Transverse colon (tissue), 4 donors: ENCODE measurements around the gene PRDM11. TPM values are rescaled to one million over a fixed set of nuclear protein-coding genes. Genes with fewer than 3 reads are reported as not detected.
A peak's percentile ranks its signal among the peaks of the same experiment; 100 is the strongest.

Experiments
- DNase-seq: peaks from one replicate; pipeline ENCODE4 v3.0.0-alpha.2; 2019
- H3K27ac ChIP-seq, 4 donors: fragments of 200-600 bp; sonication (generic); 2 replicates each; pipeline ENCODE4 v1.5.1; 2016 to 2018; ENCODE audit warnings: inconsistent platforms in 4 of 4
- H3K27me3 ChIP-seq: fragments of 200-600 bp; sonication (generic); 2 replicates; pipeline ENCODE4 v1.5.1; 2017; ENCODE audit warnings: inconsistent platforms
- H3K36me3 ChIP-seq, 4 donors: fragments of 200-600 bp; sonication (generic); 2 replicates each; pipeline ENCODE4 v1.5.1; 2017 to 2019; ENCODE audit warnings: inconsistent platforms in 4 of 4
- H3K4me1 ChIP-seq, 4 donors: fragments of 200-600 bp; sonication (generic); 2 replicates each; pipeline ENCODE4 v1.5.1; 2017 to 2020; ENCODE audit warnings: inconsistent platforms in 4 of 4
- H3K4me3 ChIP-seq, 4 donors: fragments of 200-600 bp; sonication (generic); 1 replicate in 1 of 4; 2 replicates in 3 of 4; pipeline versions ENCODE4 v1.5.1 to v1.6.1; 2017 to 2019; ENCODE audit warnings: inconsistent platforms in 4 of 4
- H3K9me3 ChIP-seq, 2 donors: fragments of 200-600 bp; sonication (generic); 2 replicates each; pipeline ENCODE4 v1.5.1; 2017 to 2019; ENCODE audit warnings: inconsistent platforms in 2 of 2
- EP300 ChIP-seq: sonication (generic); formaldehyde crosslinking; IDR thresholded peaks from one replicate; pipeline ENCODE4 v1.6.1; 2017; ENCODE audit warnings: antibody characterized with exemption, low read depth
- POLR2A ChIP-seq: fragments of 450-650 bp; IDR thresholded peaks from one replicate; pipeline ENCODE4 v1.6.1; 2016; ENCODE audit warnings: antibody characterized with exemption, mild to moderate bottlenecking, moderate library complexity
- POLR2AphosphoS5 ChIP-seq, 3 donors: sonication (generic); formaldehyde crosslinking; IDR thresholded peaks; one replicate each; pipeline ENCODE4 v1.6.1; 2016; ENCODE audit warnings: antibody characterized with exemption in 3 of 3
- WGBS, 2 donors: methylation state at CpG; one replicate each; pipeline ENCODE4 v1.1.5; 2018; ENCODE audit warnings: low coverage in 1 of 2; 5-methylcytosine and 5-hydroxymethylcytosine counted together
- in situ Hi-C, 4 donors: fragments of 200-750 bp; cut with MboI; loops; one replicate each; pipeline versions ENCODE4 v1.15.0 to v1.15.1; 2017; ENCODE audit warnings: low sequenced_read_pairs in 3 of 4, low pct_ligation_motif_present in 1 of 4, low pct_unique_long_range_greater_than_20kb in 1 of 4
- intact Hi-C: fragments of 100-400 bp; cut with DNase I; formaldehyde crosslinking; loops from one replicate; pipeline ENCODE4 v1.15.1; 2023; ENCODE audit warnings: low total_unique reads
- total RNA-seq, 4 donors: library from RNA; depleted of rRNA; stranded (reverse); fragments of >200 nt; gene quantifications; one replicate each; pipeline ENCODE4 v1.1.0, GENCODE V29; 2016
- TF ChIP-seq, protein P1 (sequence below), 5 experiments: fragments of 200-600 bp in 3 of 5; fragments of 450-650 bp in 2 of 5; sonication (generic) in 3 of 5; IDR thresholded peaks; 1 replicate in 2 of 5; 2 replicates in 3 of 5; pipeline ENCODE4 v1.5.1; 2016 to 2017; ENCODE audit warnings: antibody characterized with exemption in 5 of 5, inconsistent platforms in 3 of 5, mild to moderate bottlenecking in 2 of 5, moderate library complexity in 1 of 5

The PRDM11 gene
- total RNA-seq, 4 donors from 2014 or later = 5.0 to 11.2 (median 7.9) TPM

- in situ Hi-C loops = no loop called here
- WGBS, 2 donors = 90 to 100% methylated on average over 1 to 6 of the region's 6 CpGs
- H3K36me3 ChIP-seq = no peaks in the 10 kb centered on the region
Measured at GRCh38 chr11:45156201-45156600, 9.8 kb downstream of the PRDM11 start.

GRCh38 chr11:45156741-45157140 lies 10.3 kb downstream of the PRDM11 start:
- H3K36me3 ChIP-seq = no peaks in the 10 kb centered on the region
- no peaks in the 10 kb centered on the region for H3K27me3 ChIP-seq
- H3K9me3 ChIP-seq = no peaks in the 10 kb centered on the region
- intact Hi-C loops = no loop called here
- H3K4me1 ChIP-seq = peaks cover 15 to 35% (median 26%) of the 10 kb centered on the region in 4 donors
- DNase-seq = no peak
- no peak overlapping the region for H3K27ac ChIP-seq
- H3K4me3 ChIP-seq = no peak overlapping the region
- in situ Hi-C loops = no loop called here
- WGBS, 2 donors = 76% methylated on average over 7 to 9 of the region's 9 CpGs
- TF ChIP-seq, protein P1, sequence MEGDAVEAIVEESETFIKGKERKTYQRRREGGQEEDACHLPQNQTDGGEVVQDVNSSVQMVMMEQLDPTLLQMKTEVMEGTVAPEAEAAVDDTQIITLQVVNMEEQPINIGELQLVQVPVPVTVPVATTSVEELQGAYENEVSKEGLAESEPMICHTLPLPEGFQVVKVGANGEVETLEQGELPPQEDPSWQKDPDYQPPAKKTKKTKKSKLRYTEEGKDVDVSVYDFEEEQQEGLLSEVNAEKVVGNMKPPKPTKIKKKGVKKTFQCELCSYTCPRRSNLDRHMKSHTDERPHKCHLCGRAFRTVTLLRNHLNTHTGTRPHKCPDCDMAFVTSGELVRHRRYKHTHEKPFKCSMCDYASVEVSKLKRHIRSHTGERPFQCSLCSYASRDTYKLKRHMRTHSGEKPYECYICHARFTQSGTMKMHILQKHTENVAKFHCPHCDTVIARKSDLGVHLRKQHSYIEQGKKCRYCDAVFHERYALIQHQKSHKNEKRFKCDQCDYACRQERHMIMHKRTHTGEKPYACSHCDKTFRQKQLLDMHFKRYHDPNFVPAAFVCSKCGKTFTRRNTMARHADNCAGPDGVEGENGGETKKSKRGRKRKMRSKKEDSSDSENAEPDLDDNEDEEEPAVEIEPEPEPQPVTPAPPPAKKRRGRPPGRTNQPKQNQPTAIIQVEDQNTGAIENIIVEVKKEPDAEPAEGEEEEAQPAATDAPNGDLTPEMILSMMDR (IDR thresholded peaks at IDR 0.05) = no peak
- TF ChIP-seq POLR2A (no peak), POLR2AphosphoS5 (IDR thresholded peaks at IDR 0.05) (no peak), EP300 (no peak)

More at GRCh38 chr11:45156201-45156600, 9.8 kb downstream of the PRDM11 start:
- no peak for TF ChIP-seq POLR2A
- TF ChIP-seq EP300 = no peak
- TF ChIP-seq, protein P1 (IDR thresholded peaks at IDR 0.05) = no peak
- TF ChIP-seq POLR2AphosphoS5 (IDR thresholded peaks at IDR 0.05) = no peak
- Histone ChIP-seq H3K27me3 (no peaks in the 10 kb centered on the region), H3K9me3 (no peaks in the 10 kb centered on the region), H3K4me3 (no peak overlapping the region), H3K4me1 (peaks cover 15 to 35% (median 24%) of the 10 kb centered on the region in 4 donors), H3K27ac (no peak overlapping the region)
- DNase-seq = no peak
- intact Hi-C loops = no loop called here

DNA sequence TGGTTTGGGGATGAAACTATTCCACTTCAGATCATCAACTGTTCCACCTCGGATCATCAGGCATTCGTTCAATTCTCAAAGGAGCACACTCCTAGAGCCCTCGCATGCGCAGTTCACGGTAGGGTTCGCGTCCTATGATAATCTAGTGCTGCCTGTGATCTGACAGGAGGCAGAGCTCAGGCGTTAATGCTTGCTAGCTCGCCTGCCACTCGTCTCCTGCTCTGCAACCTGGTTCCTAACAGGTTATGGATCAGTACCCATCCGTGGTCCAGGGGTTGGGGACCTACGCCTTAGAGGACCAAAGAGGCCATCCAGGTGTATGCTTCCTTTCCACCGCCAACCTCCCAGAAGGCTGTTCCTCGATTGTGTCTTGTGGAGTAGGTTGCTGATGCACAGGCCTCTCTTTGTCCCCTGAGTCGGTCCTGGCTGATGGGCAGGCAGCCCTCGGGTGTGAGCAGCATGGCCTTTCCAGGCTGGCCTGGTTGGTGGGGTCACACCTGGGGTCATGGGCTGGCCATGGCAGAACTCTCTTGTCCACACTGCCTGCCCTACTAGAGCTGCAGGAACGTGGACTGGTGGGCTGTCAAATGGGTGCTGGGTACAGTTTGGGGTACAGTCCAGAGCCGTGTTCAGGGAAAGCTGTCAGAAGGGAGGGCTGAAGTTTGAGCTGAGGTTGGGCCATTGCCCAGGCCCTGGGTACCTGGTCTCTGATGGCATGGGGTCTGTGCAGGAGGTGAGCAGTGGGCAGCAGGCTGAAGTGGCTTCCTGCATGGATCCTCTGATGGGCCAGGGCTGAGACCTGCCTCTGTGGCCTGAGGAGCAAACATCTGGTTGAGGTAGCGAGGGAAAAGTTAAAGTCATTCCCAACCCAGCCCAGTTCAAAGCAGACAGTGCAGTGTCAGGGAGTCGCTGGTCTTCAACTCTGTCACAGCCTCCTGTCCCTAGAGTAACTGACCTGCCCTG lies 11.1 kb downstream of the PRDM11 start:
- intact Hi-C loops = no loop called here
- Histone ChIP-seq H3K27me3 (no peaks in the 10 kb centered on the region), H3K4me1 (peaks cover 15 to 35% (median 28%) of the 10 kb centered on the region in 4 donors), H3K27ac (peak overlapping the region; percentile 29 to 79 (median 61)), H3K4me3 (no peak overlapping the region), H3K9me3 (no peaks in the 10 kb centered on the region), H3K36me3 (no peaks in the 10 kb centered on the region)
- DNase-seq = no peak
- 60 to 83% methylated on average over 1 to 20 of the region's 20 CpGs for WGBS, 2 donors
- in situ Hi-C loops = no loop called here
- TF ChIP-seq, protein P1 (IDR thresholded peaks at IDR 0.05) = no peak
- TF ChIP-seq EP300 (no peak), POLR2AphosphoS5 (IDR thresholded peaks at IDR 0.05) (no peak), POLR2A (no peak)

DNA sequence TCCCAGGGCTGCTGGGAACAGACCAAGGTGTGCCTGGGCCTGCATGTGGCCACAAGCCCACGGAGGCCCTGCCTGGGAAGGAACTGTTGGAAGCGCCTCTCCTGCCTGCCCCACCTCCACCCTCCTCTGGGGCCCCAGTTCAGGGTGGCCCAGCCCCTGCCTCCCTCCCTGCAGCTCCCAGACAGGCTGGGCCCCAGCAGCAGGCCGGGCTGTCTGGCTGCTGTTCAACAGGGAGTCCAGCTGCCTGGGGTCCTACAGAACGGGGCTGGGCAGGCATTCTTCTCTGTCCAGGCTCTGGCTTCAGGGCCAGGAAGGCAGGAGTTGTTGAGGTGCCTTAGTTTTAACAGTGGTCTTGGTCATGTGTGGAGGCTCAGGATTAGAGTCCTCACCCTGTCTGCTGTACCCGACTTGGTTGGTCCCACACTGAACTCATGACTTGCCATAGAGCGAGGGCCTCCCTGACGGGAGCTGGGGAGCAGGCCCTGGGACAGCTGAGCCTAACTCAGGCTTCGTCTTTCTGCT lies 11.8 kb downstream of the PRDM11 start:
- no peaks in the 10 kb centered on the region for H3K27me3 ChIP-seq
- H3K4me1 ChIP-seq = peaks cover 15 to 35% (median 28%) of the 10 kb centered on the region in 4 donors
- DNase-seq = peak; percentile 44
- TF ChIP-seq POLR2AphosphoS5 (IDR thresholded peaks at IDR 0.05) (no peak), EP300 (no peak), POLR2A (no peak)
- TF ChIP-seq, protein P1 (IDR thresholded peaks at IDR 0.05) = no peak
- intact Hi-C loops = no loop called here
- H3K9me3 ChIP-seq = no peaks in the 10 kb centered on the region
- 51% methylated on average over 7 of the region's 8 CpGs; no CpG with 5 or more reads in 1 of the 2 donors for WGBS, 2 donors
- no peaks in the 10 kb centered on the region for H3K36me3 ChIP-seq
- H3K4me3 ChIP-seq = no peak overlapping the region
- peak overlapping the region; percentile 29 to 79 (median 61) for H3K27ac ChIP-seq
- in situ Hi-C loops = no loop called here
